Aorta (tissue), 5 donors: ENCODE measurements around the gene EEFSEC. TPM values are rescaled to one million over a fixed set of nuclear protein-coding genes. Genes with fewer than 3 reads are reported as not detected.

ENCODE experiments used
- ATAC-seq: fragments of 200-7000 bp; cut with Tn5 transposase; one replicate; pipeline ENCODE4 v1.9.1; 2022; ENCODE audit warnings: moderate library complexity; ENCODE audit not compliant: low FRiP score
- DNase-seq, 2 donors: peaks; one replicate each; pipeline ENCODE4 v3.0.0-alpha.2; 2020
- H3K27ac ChIP-seq, 2 donors: one replicate each; pipeline ENCODE4 v1.5.1; 2013; ENCODE audit warnings: low read length in 2 of 2, mild to moderate bottlenecking in 2 of 2, moderate library complexity in 2 of 2, control low read depth in 1 of 2, inconsistent platforms in 1 of 2, low read depth in 1 of 2
- H3K27me3 ChIP-seq, 2 donors: one replicate each; pipeline ENCODE4 v1.6.1; 2013; ENCODE audit warnings: control low read depth in 1 of 2, low read length in 1 of 2, mild to moderate bottlenecking in 1 of 2, moderate library complexity in 1 of 2; ENCODE audit not compliant: insufficient read depth in 2 of 2, control insufficient read depth in 1 of 2
- H3K36me3 ChIP-seq, 2 donors: one replicate each; pipeline ENCODE4 v1.6.1; 2013; ENCODE audit warnings: control low read depth in 1 of 2, low read length in 1 of 2, mild to moderate bottlenecking in 1 of 2; ENCODE audit not compliant: insufficient read depth in 2 of 2, control insufficient read depth in 1 of 2
- H3K4me1 ChIP-seq, 2 donors: one replicate each; pipeline ENCODE4 v1.6.1; 2013; ENCODE audit warnings: low read length in 2 of 2, control low read depth in 1 of 2, mild to moderate bottlenecking in 1 of 2, moderate library complexity in 1 of 2; ENCODE audit not compliant: insufficient read depth in 2 of 2, control insufficient read depth in 1 of 2
- H3K4me3 ChIP-seq, 2 donors: one replicate each; pipeline ENCODE4 v1.5.1; 2013; ENCODE audit warnings: low read length in 2 of 2, control low read depth in 1 of 2, mild to moderate bottlenecking in 1 of 2
- H3K9me3 ChIP-seq: one replicate; pipeline ENCODE4 v1.6.1; 2013; ENCODE audit warnings: mild to moderate bottlenecking, low read length; ENCODE audit not compliant: control insufficient read depth
- WGBS, 2 donors: extraction: QIAGEN DNeasy Blood & Tissue Kit; methylation state at CpG; one replicate each; pipeline ENCODE4 v1.1.7; 2013; 5-methylcytosine and 5-hydroxymethylcytosine counted together
- intact Hi-C, 2 donors: fragments of 100-400 bp; cut with DNase I; formaldehyde crosslinking; loops; one replicate each; pipeline versions ENCODE4 v1.14.2 to v1.15.0; 2022
- polyA plus RNA-seq, 2 donors: library from polyadenylated mRNA; stranded (reverse); fragments of 200-250 nt; gene quantifications; one replicate each; pipeline ENCODE4 v1.2.3, GENCODE V29; 2013
- total RNA-seq, 2 donors: library from RNA; stranded (reverse); fragmentation: NEBNext Ultra II Directional; extraction: Animal tissue kit (Norgen Biotek cat#: 25700); gene quantifications; one replicate each; pipeline ENCODE4 v1.2.1, GENCODE V29; 2021
- donor health status: healthy with polysubstance abuse.
- donor health status: Bipolar disorder and iron deficiency.
- donor health status: DM: no; HTN: no; CAD: no.
- donor health status: DM: no; HTN: no; CAD: no.
- donor health status: DM: yes; HTN: yes; CAD: no.

Gene EEFSEC
- total and polyA plus RNA-seq, 4 donors = 3.5 to 18.8 (median 11.6) TPM

DNA sequence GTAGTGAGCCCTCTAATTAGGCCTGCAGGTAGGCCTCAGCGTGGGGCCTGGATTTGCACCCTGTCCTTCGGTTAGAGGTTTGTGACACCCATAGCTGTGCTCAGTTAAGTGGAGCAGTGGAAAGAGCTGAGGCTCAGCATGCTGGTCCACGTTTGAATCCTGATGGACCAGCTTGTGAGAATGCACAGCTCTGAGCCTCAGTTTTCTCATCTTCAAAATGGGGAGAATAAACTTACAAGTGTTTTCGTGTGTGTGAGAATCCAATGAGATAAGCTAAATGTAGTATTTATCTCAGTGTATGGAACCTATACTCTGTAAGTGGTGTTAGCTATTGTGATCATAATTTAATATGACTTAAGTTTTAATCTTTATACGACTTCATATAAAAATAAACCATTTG lies 22.5 kb downstream of the EEFSEC start:
- Histone ChIP-seq H3K4me1 (no peaks in the 10 kb centered on the region), H3K27ac (no peak overlapping the region), H3K36me3 (no peaks in the 10 kb centered on the region), H3K9me3 (no peaks in the 10 kb centered on the region), H3K4me3 (no peak overlapping the region), H3K27me3 (no peaks in the 10 kb centered on the region)
- 92 to 95% methylated on average over 5 of the region's 5 CpGs for WGBS, 2 donors
- intact Hi-C loops = no loop called here
- no peak for ATAC-seq
- no peak for DNase-seq

DNA sequence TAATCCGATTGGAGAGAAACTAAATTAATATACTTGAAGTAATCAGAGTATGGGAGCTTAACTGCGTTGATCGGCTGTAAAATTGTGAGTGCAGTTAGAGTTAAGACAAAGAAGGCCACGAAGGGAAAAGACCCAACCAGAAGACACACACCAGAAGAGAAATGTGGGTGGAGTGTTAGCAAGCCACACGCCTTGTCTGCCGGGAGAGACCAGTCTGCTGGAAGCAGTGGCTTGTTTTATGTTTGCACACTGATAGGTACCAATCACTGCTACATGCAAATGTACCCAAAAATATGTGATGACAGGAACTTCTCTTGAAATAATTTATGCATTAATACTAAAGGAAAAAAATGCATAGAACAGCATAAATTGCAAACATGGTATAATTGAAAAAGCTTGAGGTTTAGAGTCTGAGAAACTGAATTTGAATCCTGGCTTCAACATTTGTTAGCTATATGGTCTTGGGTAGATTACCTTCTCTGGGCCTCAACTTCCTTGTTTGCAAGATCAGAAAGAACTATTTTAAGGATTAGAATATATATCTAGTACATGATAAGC lies 23.1 kb downstream of the EEFSEC start:
- Histone ChIP-seq H3K36me3 (no peaks in the 10 kb centered on the region), H3K27me3 (no peaks in the 10 kb centered on the region), H3K9me3 (no peaks in the 10 kb centered on the region), H3K4me1 (no peaks in the 10 kb centered on the region), H3K27ac (no peak overlapping the region), H3K4me3 (no peak overlapping the region)
- intact Hi-C loops = no loop called here
- no peak for DNase-seq
- 86 to 94% methylated on average over 6 of the region's 6 CpGs for WGBS, 2 donors
- no peak for ATAC-seq

DNA sequence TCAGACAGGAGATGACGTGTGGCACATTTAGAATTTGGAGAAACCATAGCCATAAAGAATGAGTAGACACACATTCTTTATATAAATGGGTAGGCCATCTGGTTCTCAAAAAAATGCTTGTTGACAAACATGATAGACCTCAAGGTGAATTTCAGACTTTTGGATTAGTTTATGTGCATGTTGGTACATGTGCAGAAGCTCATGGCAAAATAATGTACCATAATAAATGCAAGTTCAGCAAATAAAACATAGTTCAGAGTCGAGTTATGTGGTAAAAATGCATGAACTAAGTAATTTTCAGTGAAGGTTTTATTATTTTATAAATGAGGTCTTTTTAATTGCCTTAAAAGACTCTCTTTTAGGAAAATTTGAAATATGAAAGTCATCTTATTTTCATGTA lies 24.6 kb downstream of the EEFSEC start:
- Histone ChIP-seq H3K36me3 (no peaks in the 10 kb centered on the region), H3K4me1 (no peaks in the 10 kb centered on the region), H3K9me3 (no peaks in the 10 kb centered on the region), H3K27ac (no peak overlapping the region), H3K4me3 (no peak overlapping the region), H3K27me3 (no peaks in the 10 kb centered on the region)
- ATAC-seq (no peak), DNase-seq (no peak)
- WGBS, 2 donors = 89 to 90% methylated on average over 2 of the region's 2 CpGs
- intact Hi-C loops = no loop called here

DNA sequence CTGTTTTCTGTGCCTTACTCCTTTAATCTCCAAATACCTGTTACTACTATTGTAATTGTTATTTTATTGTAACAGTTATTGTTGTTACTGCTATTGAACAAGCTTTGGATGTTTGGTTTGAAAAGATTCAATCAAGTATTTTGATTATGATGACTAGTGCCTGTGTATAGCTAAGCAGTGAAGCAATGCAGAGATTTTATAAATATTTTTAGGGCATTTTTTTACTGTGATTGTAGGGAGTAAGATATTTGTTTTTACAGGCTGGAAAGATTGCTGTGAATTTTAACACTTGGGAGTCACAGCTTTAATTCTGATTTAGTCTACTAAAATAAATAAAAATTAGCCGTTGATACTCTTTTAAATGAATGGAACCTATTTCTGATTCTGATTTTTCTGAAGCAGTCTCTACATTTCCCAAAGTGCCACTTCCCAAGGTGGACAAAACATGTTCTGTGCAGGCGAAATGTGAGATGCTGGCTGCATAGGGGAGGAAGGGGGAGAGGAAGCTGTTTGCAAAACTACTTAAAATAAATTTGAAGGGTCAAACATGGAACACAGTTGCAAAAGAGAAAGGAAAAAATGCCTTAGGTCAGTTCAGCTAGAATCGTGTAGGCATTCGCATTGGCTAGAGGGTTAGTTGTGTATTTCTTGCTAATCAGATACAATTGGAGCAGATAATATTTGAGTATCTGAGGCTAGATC lies 25.7 kb downstream of the EEFSEC start:
- WGBS, 2 donors = 66 to 68% methylated on average over 4 of the region's 4 CpGs
- Histone ChIP-seq H3K4me1 (no peaks in the 10 kb centered on the region), H3K9me3 (no peaks in the 10 kb centered on the region), H3K4me3 (no peak overlapping the region), H3K27ac (no peak overlapping the region), H3K27me3 (no peaks in the 10 kb centered on the region), H3K36me3 (no peaks in the 10 kb centered on the region)
- DNase-seq = no peak
- intact Hi-C loops = no loop called here
- no peak for ATAC-seq

DNA sequence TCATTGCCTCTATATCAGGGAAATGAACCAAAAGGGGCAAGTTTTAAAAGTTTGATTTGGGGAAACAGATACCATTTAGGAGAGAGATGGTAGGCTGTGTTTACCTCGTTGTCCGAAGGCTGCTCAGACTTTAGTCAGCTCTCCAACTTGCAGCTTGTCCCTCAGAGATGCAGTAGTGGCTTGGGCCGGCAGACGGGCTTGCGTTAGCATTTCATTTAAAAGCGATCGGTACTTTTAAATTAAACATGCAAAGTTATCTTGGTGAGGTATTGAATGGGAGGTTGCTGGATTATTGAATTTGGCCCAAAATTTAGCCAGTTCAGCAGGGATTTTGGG lies 26.2 kb downstream of the EEFSEC start:
- H3K9me3 ChIP-seq = no peaks in the 10 kb centered on the region
- no peak overlapping the region for H3K4me3 ChIP-seq
- no peak overlapping the region for H3K27ac ChIP-seq
- intact Hi-C loops = no loop called here
- ATAC-seq = no peak
- H3K36me3 ChIP-seq = no peaks in the 10 kb centered on the region
- WGBS, 2 donors = 83 to 85% methylated on average over 7 of the region's 7 CpGs
- no peak for DNase-seq
- H3K4me1 ChIP-seq = no peaks in the 10 kb centered on the region
- H3K27me3 ChIP-seq = no peaks in the 10 kb centered on the region

DNA sequence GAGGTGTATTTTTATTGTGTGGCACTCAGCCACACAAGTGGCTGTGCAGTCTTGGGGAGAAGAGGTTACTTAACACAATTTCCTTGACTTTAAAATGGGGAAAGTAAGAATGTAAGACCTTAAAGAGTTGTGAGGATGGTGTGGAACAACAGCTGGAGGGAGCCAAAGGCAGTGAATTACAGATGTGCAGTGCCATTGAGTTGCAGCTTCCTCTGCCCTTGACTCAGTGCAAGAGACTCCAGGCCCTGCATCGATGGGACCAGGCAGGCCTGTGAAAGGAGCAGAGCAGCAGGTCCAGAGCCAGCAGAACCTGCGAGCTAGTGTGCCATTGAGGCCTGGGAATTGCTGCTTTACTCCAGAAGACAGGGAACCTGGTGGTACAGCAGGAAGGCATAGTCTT lies 27.2 kb downstream of the EEFSEC start:
- H3K4me3 ChIP-seq = no peak overlapping the region
- no peaks in the 10 kb centered on the region for H3K36me3 ChIP-seq
- no peaks in the 10 kb centered on the region for H3K4me1 ChIP-seq
- 45 to 60% methylated on average over 2 of the region's 2 CpGs for WGBS, 2 donors
- intact Hi-C loops = no loop called here
- H3K9me3 ChIP-seq = no peaks in the 10 kb centered on the region
- no peaks in the 10 kb centered on the region for H3K27me3 ChIP-seq
- no peak overlapping the region for H3K27ac ChIP-seq
- no peak for ATAC-seq
- no peak for DNase-seq

DNA sequence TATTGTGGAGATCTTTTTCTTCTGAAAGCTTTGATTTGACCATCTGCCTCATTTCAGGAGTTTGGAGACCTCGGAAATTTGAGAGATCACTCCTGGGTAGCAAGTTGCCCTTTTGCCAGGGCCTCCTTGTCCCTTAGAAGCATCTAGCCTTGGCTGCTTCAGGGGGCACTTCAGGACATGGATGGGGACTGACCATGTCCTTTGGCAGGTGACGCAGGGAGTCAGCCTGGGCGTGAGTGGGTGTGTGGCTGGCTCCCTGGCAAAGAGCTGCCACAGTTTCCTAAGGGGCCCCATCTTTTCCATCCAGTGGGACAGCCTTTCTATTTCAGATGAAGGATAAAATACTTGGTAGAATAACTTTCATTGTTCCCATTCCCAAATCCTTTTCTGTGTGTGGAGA lies 27.6 kb downstream of the EEFSEC start:
- DNase-seq = no peak
- no peak overlapping the region for H3K4me3 ChIP-seq

DNA sequence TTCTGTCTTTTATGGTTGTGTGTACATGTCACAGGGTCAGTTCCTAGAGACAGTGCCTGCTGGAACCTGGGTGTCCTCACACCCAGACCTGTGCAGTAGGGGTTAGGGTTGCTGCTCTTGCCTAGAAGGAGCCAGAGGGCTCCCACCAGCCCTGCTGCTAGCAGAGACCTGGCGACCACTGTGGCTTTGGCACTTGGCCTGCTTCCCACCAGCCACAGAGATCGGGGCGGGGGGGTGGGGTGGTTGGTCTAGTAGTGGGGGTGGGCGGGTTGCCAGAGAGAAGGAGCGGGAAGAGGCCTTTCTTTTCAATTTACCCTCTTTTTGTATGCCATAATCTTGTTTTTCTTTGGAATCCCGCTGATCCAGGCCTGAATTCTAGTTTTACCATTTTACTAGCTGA lies 29.4 kb downstream of the EEFSEC start:
- no peaks in the 10 kb centered on the region for H3K36me3 ChIP-seq
- DNase-seq = no peak
- H3K27me3 ChIP-seq = no peaks in the 10 kb centered on the region
- no peaks in the 10 kb centered on the region for H3K9me3 ChIP-seq
- no peak overlapping the region for H3K4me3 ChIP-seq
- H3K27ac ChIP-seq = no peak overlapping the region
- 63 to 75% methylated on average over 5 to 6 of the region's 6 CpGs for WGBS, 2 donors
- intact Hi-C loops = no loop called here
- no peak for ATAC-seq
- no peaks in the 10 kb centered on the region for H3K4me1 ChIP-seq

More for the DNA sequence above, 27.6 kb downstream of the EEFSEC start:
- Histone ChIP-seq H3K9me3 (no peaks in the 10 kb centered on the region), H3K36me3 (no peaks in the 10 kb centered on the region), H3K27ac (peak overlapping the region in 1 of 2 donors; percentile 38), H3K27me3 (no peaks in the 10 kb centered on the region), H3K4me1 (no peaks in the 10 kb centered on the region)
- no peak for ATAC-seq
- 16 to 23% methylated on average over 3 of the region's 3 CpGs for whole genome bisulfite sequencing, 2 donors
- intact Hi-C loops = no loop called here

DNA sequence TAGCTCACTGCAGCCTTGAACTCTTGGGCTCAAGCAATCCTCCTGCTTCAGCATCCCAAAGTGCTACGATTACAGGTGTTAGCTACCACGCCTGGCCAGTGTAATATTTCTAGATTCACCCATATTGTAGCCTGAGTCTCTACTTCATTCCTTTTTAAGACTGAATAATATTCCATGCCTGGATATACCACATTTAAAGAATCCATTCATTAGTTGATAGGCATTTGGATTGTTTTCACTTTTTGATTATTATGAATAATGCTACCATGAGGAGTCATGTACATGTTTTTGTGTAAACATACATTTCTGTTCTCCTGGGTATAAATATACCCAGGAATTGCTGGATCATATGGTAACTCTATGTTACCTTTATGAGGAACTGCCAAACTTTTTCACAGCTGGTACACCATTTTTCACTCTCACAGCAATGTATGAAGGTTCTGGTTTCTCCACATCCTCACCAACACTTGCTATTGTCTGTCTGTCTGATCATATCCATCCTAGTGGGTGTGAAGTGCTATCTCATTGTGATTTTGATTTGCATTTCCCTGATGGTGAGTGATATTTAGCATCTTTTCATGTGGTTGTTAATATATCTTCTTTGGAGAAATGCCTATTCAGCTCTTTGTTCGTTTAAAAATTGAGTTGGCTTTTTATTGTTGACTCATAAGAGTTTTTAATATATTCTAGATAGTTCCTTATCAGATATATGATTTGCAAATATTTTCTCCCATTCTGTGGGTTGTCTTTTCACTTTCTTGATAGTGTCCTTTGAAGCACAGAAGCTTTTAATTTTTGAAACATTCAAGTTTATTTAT lies 32.6 kb downstream of the EEFSEC start:
- Histone ChIP-seq H3K4me1 (no peaks in the 10 kb centered on the region), H3K4me3 (no peak overlapping the region), H3K27me3 (no peaks in the 10 kb centered on the region), H3K27ac (no peak overlapping the region), H3K36me3 (no peaks in the 10 kb centered on the region), H3K9me3 (no peaks in the 10 kb centered on the region)
- intact Hi-C loops = no loop called here
- DNase-seq = no peak
- 90 to 92% methylated on average over 3 of the region's 3 CpGs for WGBS, 2 donors
- ATAC-seq = no peak
